ENCODE measurements around the gene MOB3B.

Gene MOB3B

GRCh38 chr9:27529316-27530278 lies at the start of gene MOB3B:
MOB3B (minus strand) TSS chr9:27529814; CDS start chr9:27455550, 74,264 bp downstream.
- DNase-seq (ENCODE audit: low read depth) = peak; percentile 68

GRCh38 chr9:27573634-27574590 lies 44.3 kb upstream of the MOB3B start:
- DNase-seq (ENCODE audit: low read depth) = peak; percentile 85

- peak; percentile 74 for DNase-seq (ENCODE audit: low read depth)
Observed at GRCh38 chr9:27572918-27573633, 43.5 kb upstream of the MOB3B start, which contains the start of gene C9orf72. C9orf72 (minus strand) TSS chr9:27573481; CDS start chr9:27567120, 6,361 bp downstream.

- no peak for DNase-seq (ENCODE audit: low read depth)
Observed at GRCh38 chr9:27572566-27572917, 42.9 kb upstream of the MOB3B start.

GRCh38 chr9:27572061-27572460 lies 42.4 kb upstream of the MOB3B start:
- no peak for DNase-seq (ENCODE audit: low read depth)

- DNase-seq (ENCODE audit: low read depth) = no peak
Observed at GRCh38 chr9:27571011-27571410, 41.4 kb upstream of the MOB3B start.

GRCh38 chr9:27569406-27569805 lies 39.8 kb upstream of the MOB3B start:
- DNase-seq (ENCODE audit: low read depth) = no peak

- DNase-seq (ENCODE audit: low read depth) = no peak
Observed at GRCh38 chr9:27566118-27566517, 36.5 kb upstream of the MOB3B start.

GRCh38 chr9:27565696-27566095 lies 36.1 kb upstream of the MOB3B start:
- no peak for DNase-seq (ENCODE audit: low read depth)

GRCh38 chr9:27564670-27565069 lies 35.1 kb upstream of the MOB3B start:
- DNase-seq (ENCODE audit: low read depth) = no peak

GRCh38 chr9:27563738-27564430 lies 34.3 kb upstream of the MOB3B start:
- no peak for DNase-seq (ENCODE audit: low read depth)

GRCh38 chr9:27561685-27562084 lies 32.1 kb upstream of the MOB3B start:
- DNase-seq (ENCODE audit: low read depth) = no peak

GRCh38 chr9:27560457-27560856 lies 30.8 kb upstream of the MOB3B start:
- DNase-seq (ENCODE audit: low read depth) = no peak

- no peak for DNase-seq (ENCODE audit: low read depth)
Observed at GRCh38 chr9:27558307-27558706, 28.7 kb upstream of the MOB3B start.

GRCh38 chr9:27556470-27556869 lies 26.9 kb upstream of the MOB3B start:
- DNase-seq (ENCODE audit: low read depth) = no peak

GRCh38 chr9:27554712-27555111 lies 25.1 kb upstream of the MOB3B start:
- DNase-seq (ENCODE audit: low read depth) = no peak

GRCh38 chr9:27549196-27549755 lies 19.7 kb upstream of the MOB3B start:
- no peak for DNase-seq (ENCODE audit: low read depth)

- no peak for DNase-seq (ENCODE audit: low read depth)
Observed at GRCh38 chr9:27548055-27548741, 18.6 kb upstream of the MOB3B start.

- no peak for DNase-seq (ENCODE audit: low read depth)
Observed at GRCh38 chr9:27545471-27545870, 15.9 kb upstream of the MOB3B start.

- no peak for DNase-seq (ENCODE audit: low read depth)
Observed at GRCh38 chr9:27542508-27542907, 12.9 kb upstream of the MOB3B start.

Data from stimulated activated CD8-positive, alpha-beta memory T cell treated with anti-CD3 and anti-CD28 coated beads, Interleukin-4, amount 100 ng/mL, for 24 hours (primary cell).